ENCODE data around the gene PDIA6. TPM values are rescaled to one million over a fixed set of nuclear protein-coding genes. Genes with fewer than 3 reads are reported as not detected.

PDIA6 gene
- total RNA-seq, 2 donors from 2014 or later, result 402 to 408 TPM

GRCh38 chr2:10831400-10831985 lies 18.9 kb upstream of the PDIA6 start:
- H3K9ac ChIP-seq (ENCODE audit: extremely low read depth, low read length, poor library complexity, severe bottlenecking), result no peak overlapping the region
- DNase-seq, result peak; percentile 74
- H3K27me3 ChIP-seq (ENCODE audit: control insufficient read depth, insufficient read depth, low read length, poor library complexity, severe bottlenecking), result peaks cover 18% of the 10 kb centered on the region
- H3K4me3 Mint-ChIP-seq, result no peak overlapping the region
- H3K4me3 ChIP-seq (ENCODE audit: low read length), result no peak overlapping the region
- H3K27me3 Mint-ChIP-seq (ENCODE audit: insufficient read depth), result peaks cover 28% of the 10 kb centered on the region
- no peaks in the 10 kb centered on the region for H3K4me1 ChIP-seq (ENCODE audit: control insufficient read depth, insufficient read depth, low read length)
- H3K4me1 Mint-ChIP-seq, result peaks cover 18% of the 10 kb centered on the region
- no peaks in the 10 kb centered on the region for H3K36me3 Mint-ChIP-seq (ENCODE audit: low read depth)
- TF ChIP-seq CTCF (conservative IDR thresholded peaks at IDR 0.05), result no peak
- no peak overlapping the region for H3K27ac ChIP-seq (ENCODE audit: low read depth, low read length)
- H3K27ac Mint-ChIP-seq, result no peak overlapping the region
- H3K9me3 Mint-ChIP-seq, result no peaks in the 10 kb centered on the region
- no peaks in the 10 kb centered on the region for H3K9me3 ChIP-seq (ENCODE audit: control insufficient read depth, low read length)
- H3K36me3 ChIP-seq (ENCODE audit: control insufficient read depth, insufficient read depth, low read length), result no peaks in the 10 kb centered on the region
- 78% methylated on average over 11 to 16 of the region's 16 CpGs for WGBS, 2 experiments (ENCODE audit: insufficient coverage in 1 of 2, insufficient read length in 1 of 2)

DNA sequence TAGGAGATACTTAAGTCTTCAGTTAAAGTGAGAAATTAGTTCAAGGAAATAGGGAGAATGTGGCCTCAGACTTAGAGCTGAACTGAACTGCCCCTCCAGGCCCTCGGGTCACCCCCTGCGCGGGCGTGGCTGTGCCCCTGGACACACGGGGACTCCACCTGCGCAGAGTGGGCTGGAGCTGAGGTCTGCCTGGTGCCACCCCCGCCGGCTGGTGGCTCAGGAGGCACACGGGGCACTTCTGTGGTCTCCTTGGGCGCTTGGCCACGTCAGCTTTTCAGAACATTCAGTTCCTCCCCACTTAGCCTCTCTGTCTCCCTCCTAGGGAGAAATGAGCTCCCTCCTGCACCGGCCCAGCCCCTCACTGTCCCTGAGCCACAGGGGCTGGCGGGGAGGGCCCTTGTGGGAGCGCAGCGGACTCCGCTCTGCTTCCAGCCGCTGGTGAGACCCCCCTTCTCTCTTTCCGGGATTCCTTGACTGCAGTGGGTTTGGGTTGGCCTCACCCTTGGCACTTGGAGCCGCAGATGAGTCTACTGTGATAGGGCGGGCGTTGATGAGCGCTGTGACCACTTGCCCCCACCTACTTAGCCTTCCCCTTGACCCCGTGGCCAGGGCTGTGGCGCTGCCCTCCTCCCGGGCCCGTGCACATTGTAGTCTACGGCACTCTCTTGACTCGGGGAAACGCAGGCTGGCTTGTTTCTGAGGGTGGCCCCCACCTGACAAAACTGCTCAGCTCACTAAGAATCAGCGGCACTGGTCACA lies 18.2 kb upstream of the PDIA6 start:
- no peaks in the 10 kb centered on the region for H3K9me3 ChIP-seq (ENCODE audit: control insufficient read depth, low read length)
- peaks cover 18% of the 10 kb centered on the region for H3K27me3 ChIP-seq (ENCODE audit: control insufficient read depth, insufficient read depth, low read length, poor library complexity, severe bottlenecking)
- H3K36me3 ChIP-seq (ENCODE audit: control insufficient read depth, insufficient read depth, low read length), result no peaks in the 10 kb centered on the region
- Mint-ChIP-seq H3K9me3 (no peaks in the 10 kb centered on the region), H3K27me3 (ENCODE audit: insufficient read depth) (peaks cover 29% of the 10 kb centered on the region), H3K4me3 (no peak overlapping the region), H3K36me3 (ENCODE audit: low read depth) (no peaks in the 10 kb centered on the region), H3K4me1 (peaks cover 18% of the 10 kb centered on the region), H3K27ac (no peak overlapping the region)
- no peak for DNase-seq
- no peak overlapping the region for H3K27ac ChIP-seq (ENCODE audit: low read depth, low read length)
- WGBS, 2 experiments (ENCODE audit: insufficient coverage in 1 of 2, insufficient read length in 1 of 2), result 87 to 93% methylated on average over 15 to 30 of the region's 30 CpGs
- H3K9ac ChIP-seq (ENCODE audit: extremely low read depth, low read length, poor library complexity, severe bottlenecking), result no peak overlapping the region
- TF ChIP-seq CTCF (conservative IDR thresholded peaks at IDR 0.05), result no peak
- no peak overlapping the region for H3K4me3 ChIP-seq (ENCODE audit: low read length)
- no peaks in the 10 kb centered on the region for H3K4me1 ChIP-seq (ENCODE audit: control insufficient read depth, insufficient read depth, low read length)

GRCh38 chr2:10830203-10830602 lies 17.6 kb upstream of the PDIA6 start:
- H3K27ac ChIP-seq (ENCODE audit: low read depth, low read length), result no peak overlapping the region
- no peak overlapping the region for H3K4me3 ChIP-seq (ENCODE audit: low read length)
- H3K9ac ChIP-seq (ENCODE audit: extremely low read depth, low read length, poor library complexity, severe bottlenecking), result no peak overlapping the region
- no peak for DNase-seq
- Mint-ChIP-seq H3K27ac (no peak overlapping the region), H3K4me1 (peaks cover 18% of the 10 kb centered on the region), H3K4me3 (no peak overlapping the region), H3K9me3 (no peaks in the 10 kb centered on the region), H3K27me3 (ENCODE audit: insufficient read depth) (peaks cover 34% of the 10 kb centered on the region), H3K36me3 (ENCODE audit: low read depth) (no peaks in the 10 kb centered on the region)
- H3K27me3 ChIP-seq (ENCODE audit: control insufficient read depth, insufficient read depth, low read length, poor library complexity, severe bottlenecking), result peaks cover 18% of the 10 kb centered on the region
- WGBS, 2 experiments (ENCODE audit: insufficient coverage in 1 of 2, insufficient read length in 1 of 2), result 94 to 98% methylated on average over 7 to 8 of the region's 8 CpGs
- H3K36me3 ChIP-seq (ENCODE audit: control insufficient read depth, insufficient read depth, low read length), result no peaks in the 10 kb centered on the region
- H3K9me3 ChIP-seq (ENCODE audit: control insufficient read depth, low read length), result no peaks in the 10 kb centered on the region
- TF ChIP-seq CTCF (conservative IDR thresholded peaks at IDR 0.05), result no peak
- H3K4me1 ChIP-seq (ENCODE audit: control insufficient read depth, insufficient read depth, low read length), result no peaks in the 10 kb centered on the region

Measured in endodermal cell (in vitro differentiated cells).